H1 (cell line): ENCODE results near the gene FYTTD1. TPM values are rescaled to one million over a fixed set of nuclear protein-coding genes. Genes with fewer than 3 reads are reported as not detected.

ENCODE experiments used
- CTCF ChIA-PET: fragments of 300-600 bp; sonication (Branson Sonifier 250); formaldehyde crosslinking; loops from one replicate; lab custom pipeline; 2021; ENCODE audit not compliant: partially characterized antibody; lab: Charles Lee
- POLR2A ChIA-PET: fragments of 300-600 bp; sonication (Branson Sonifier 250); formaldehyde crosslinking; loops from one replicate; lab custom pipeline; 2021; ENCODE audit warnings: inconsistent platforms; ENCODE audit not compliant: partially characterized antibody; lab: Charles Lee
- DNase-seq, 2 experiments: peaks; one replicate each; pipeline versions ENCODE4 v3.0.0 to v3.0.0-alpha.2; 2010 to 2022; ENCODE audit warnings: low spot score in 2 of 2, low read depth in 1 of 2, mixed read lengths in 1 of 2
- FAIRE-seq: peaks from 2 replicates; lab custom pipeline; 2011; peaks lifted over from hg19 to GRCh38; lab: Jason Lieb, UNC
- H2AFZ ChIP-seq: 2 replicates; pipeline ENCODE4 v1.8.1; 2012; ENCODE audit warnings: low read length, inconsistent platforms
- H2AK5ac ChIP-seq: 2 replicates; pipeline ENCODE4 v1.6.1; 2013; ENCODE audit warnings: low read depth, low read length
- H2BK120ac ChIP-seq: replicated peaks from 2 replicates; pipeline ENCODE3; 2013; ENCODE audit warnings: low read depth, low read length, inconsistent platforms
- H2BK12ac ChIP-seq: 2 replicates; pipeline ENCODE4 v1.6.1; 2013; ENCODE audit warnings: low read depth, low read length
- H2BK15ac ChIP-seq: 2 replicates; pipeline ENCODE4 v1.6.1; 2013; ENCODE audit warnings: low read length
- H2BK20ac ChIP-seq: 2 replicates; pipeline ENCODE4 v1.6.1; 2013; ENCODE audit warnings: low read length
- H2BK5ac ChIP-seq: 2 replicates; pipeline ENCODE4 v1.6.1; 2013; ENCODE audit warnings: low read depth, low read length
- H3K14ac ChIP-seq: 2 replicates; pipeline ENCODE4 v1.6.1; 2013; ENCODE audit warnings: inconsistent platforms; ENCODE audit not compliant: insufficient read length
- H3K18ac ChIP-seq: 2 replicates; pipeline ENCODE4 v1.6.1; 2013; ENCODE audit warnings: low read length; ENCODE audit errors: extremely low read depth
- H3K23ac ChIP-seq: 2 replicates; pipeline ENCODE4 v1.6.1; 2013; ENCODE audit warnings: inconsistent platforms; ENCODE audit not compliant: insufficient read length
- H3K23me2 ChIP-seq: 2 replicates; pipeline ENCODE4 v1.6.1; 2013; ENCODE audit warnings: low read depth, low read length
- H3K27ac ChIP-seq: 2 replicates; pipeline ENCODE4 v1.6.1; 2011; ENCODE audit warnings: low read depth, low read length, inconsistent platforms
- H3K27me3 ChIP-seq, 4 experiments: replicated peaks in 1 of 4; 1 replicate in 1 of 4; 2 replicates in 3 of 4; pipeline versions ENCODE4 v1.6.1 to v1.8.1; 2011 to 2013; ENCODE audit warnings: low read length in 3 of 4, mild to moderate bottlenecking in 3 of 4, inconsistent platforms in 2 of 4, mixed read lengths in 2 of 4, moderate library complexity in 1 of 4; ENCODE audit not compliant: control insufficient read depth in 3 of 4, insufficient read depth in 3 of 4; ENCODE audit errors: extremely low read depth in 1 of 4
- H3K36me3 ChIP-seq, 4 experiments: 2 replicates each; pipeline versions ENCODE4 v1.6.1 to v1.8.1; 2011 to 2013; ENCODE audit warnings: mild to moderate bottlenecking in 4 of 4, low read length in 3 of 4, moderate library complexity in 2 of 4, control low read depth in 1 of 4, inconsistent platforms in 1 of 4; ENCODE audit not compliant: insufficient read depth in 4 of 4, control insufficient read depth in 2 of 4
- H3K4ac ChIP-seq: replicated peaks from 2 replicates; pipeline ENCODE3; 2013; ENCODE audit warnings: low read length, low read depth, mixed read lengths, inconsistent platforms; ENCODE audit not compliant: insufficient read length
- H3K4me1 ChIP-seq, 4 experiments: replicated peaks in 1 of 4; 1 replicate in 1 of 4; 2 replicates in 3 of 4; pipeline versions ENCODE4 v1.6.1 to v1.8.1; 2011 to 2013; ENCODE audit warnings: low read length in 3 of 4, inconsistent platforms in 2 of 4, mixed read lengths in 1 of 4; ENCODE audit not compliant: insufficient read depth in 4 of 4, control insufficient read depth in 3 of 4
- H3K4me2 ChIP-seq, 2 experiments: 2 replicates each; pipeline versions ENCODE4 v1.6.1 to v1.8.1; 2011 to 2013; ENCODE audit warnings: low read depth in 2 of 2, low read length in 2 of 2, control low read depth in 1 of 2, inconsistent platforms in 1 of 2, mild to moderate bottlenecking in 1 of 2; ENCODE audit not compliant: insufficient read depth in 1 of 2
- H3K4me3 ChIP-seq, 4 experiments: fragments of 200-600, 300-600 bp in 1 of 4; sonication (generic), shearing (Covaris generic), sonication (Bioruptor Twin) in 1 of 4; 2 replicates each; pipeline versions ENCODE4 v1.5.1 to v1.8.1; 2011 to 2016; ENCODE audit warnings: low read length in 4 of 4, low read depth in 3 of 4, control low read depth in 2 of 4, inconsistent platforms in 2 of 4, mild to moderate bottlenecking in 2 of 4, mixed read lengths in 1 of 4, moderate library complexity in 1 of 4; ENCODE audit not compliant: insufficient read depth in 2 of 4; ENCODE audit errors: extremely low read depth in 1 of 4
- H3K56ac ChIP-seq: replicated peaks from 2 replicates; pipeline ENCODE3; 2013; ENCODE audit warnings: low read depth, mild to moderate bottlenecking, mixed read lengths, low read length, inconsistent platforms; ENCODE audit not compliant: insufficient read length
- H3K79me1 ChIP-seq: 2 replicates; pipeline ENCODE4 v1.6.1; 2013; ENCODE audit warnings: low read depth, low read length, control low read depth
- H3K79me2 ChIP-seq, 2 experiments: 2 replicates each; pipeline versions ENCODE4 v1.6.1 to v1.8.1; 2012 to 2013; ENCODE audit warnings: low read length in 2 of 2, mild to moderate bottlenecking in 2 of 2, inconsistent platforms in 1 of 2; ENCODE audit not compliant: insufficient read depth in 2 of 2, control insufficient read depth in 1 of 2
- H3K9ac ChIP-seq, 4 experiments: replicated peaks in 1 of 4; 1 replicate in 1 of 4; 2 replicates in 3 of 4; pipeline versions ENCODE4 v1.6.1 to v1.8.1; 2011 to 2013; ENCODE audit warnings: low read depth in 3 of 4, low read length in 3 of 4, control low read depth in 2 of 4, mild to moderate bottlenecking in 2 of 4, moderate library complexity in 2 of 4, inconsistent platforms in 1 of 4; ENCODE audit errors: extremely low read depth in 1 of 4
- H3K9me3 ChIP-seq, 2 experiments: 2 replicates each; pipeline versions ENCODE4 v1.6.1 to v1.8.1; 2012 to 2013; ENCODE audit warnings: mild to moderate bottlenecking in 2 of 2, moderate library complexity in 2 of 2, control low read depth in 1 of 2, inconsistent platforms in 1 of 2, low read depth in 1 of 2, low read length in 1 of 2, mixed read lengths in 1 of 2; ENCODE audit not compliant: insufficient read depth in 2 of 2
- H4K20me1 ChIP-seq, 2 experiments: replicated peaks in 1 of 2; 2 replicates each; pipeline versions ENCODE3 to v1.8.1; 2011 to 2013; ENCODE audit warnings: inconsistent platforms in 2 of 2, low read length in 2 of 2, mild to moderate bottlenecking in 1 of 2; ENCODE audit not compliant: insufficient read depth in 2 of 2, control insufficient read depth in 1 of 2
- H4K5ac ChIP-seq: 2 replicates; pipeline ENCODE4 v1.6.1; 2013; ENCODE audit warnings: low read length, low read depth, mixed read lengths, inconsistent platforms; ENCODE audit not compliant: insufficient read length
- H4K8ac ChIP-seq: 2 replicates; pipeline ENCODE4 v1.8.0; 2013; ENCODE audit warnings: mild to moderate bottlenecking, moderate library complexity, low read length, inconsistent platforms; ENCODE audit not compliant: insufficient read depth; ENCODE audit errors: extremely low read depth
- H4K91ac ChIP-seq: replicated peaks from 2 replicates; pipeline ENCODE3; 2013; ENCODE audit warnings: low read length, mixed read lengths, inconsistent platforms; ENCODE audit not compliant: insufficient read length
- CTCF ChIP-seq, 3 experiments: IDR thresholded peaks; 1 replicate in 2 of 3; 2 replicates in 1 of 3; pipeline versions ENCODE4 v1.5.1 to v1.6.1; 2011; ENCODE audit warnings: low read length in 3 of 3, mild to moderate bottlenecking in 3 of 3, inconsistent platforms in 2 of 3, low read depth in 1 of 3, moderate library complexity in 1 of 3; ENCODE audit not compliant: insufficient read depth in 1 of 3; ENCODE audit errors: control extremely low read depth in 1 of 3
- SIRT6 ChIP-seq: IDR thresholded peaks from one replicate; pipeline ENCODE4 v1.7.1; 2012; ENCODE audit warnings: low read length, inconsistent platforms
- SIX5 ChIP-seq: IDR thresholded peaks from 2 replicates; pipeline ENCODE4 v1.6.1; 2011; ENCODE audit warnings: mild to moderate bottlenecking, low read depth, low read length
- WGBS, 2 experiments: shearing (Covaris generic) in 1 of 2; methylation state at CpG; one replicate each; pipeline versions ENCODE4 v1.1.6 to v1.1.7; 2013 to 2015; ENCODE audit warnings: low lambda C conversion rate in 2 of 2, mixed read lengths in 2 of 2, inconsistent platforms in 1 of 2, low coverage in 1 of 2, missing lambda C conversion rate in 1 of 2; ENCODE audit not compliant: insufficient replicate concordance in 2 of 2, insufficient coverage in 1 of 2, insufficient read length in 1 of 2; ENCODE audit errors: extremely low coverage in 1 of 2, missing lambda C conversion rate in 1 of 2; 5-methylcytosine and 5-hydroxymethylcytosine counted together
- polyA plus RNA-seq, 7 experiments: library from polyadenylated mRNA; depleted of rRNA in 3 of 7; stranded (reverse) in 5 of 7; unstranded in 2 of 7; fragments of >200 nt in 5 of 7; fragments of 200-250 nt in 2 of 7; gene quantifications; 1 replicate in 5 of 7; 2 replicates in 1 of 7; 4 replicates in 1 of 7; pipeline versions ENCODE4 v1.2.1 to v1.2.3, GENCODE V29; 2011 to 2013; ENCODE audit warnings: missing spikeins in 2 of 7, mixed read lengths in 2 of 7
- total RNA-seq: library from RNA; stranded (reverse); fragmentation: NEBNext Ultra II Directional; extraction: Animal tissue kit (Norgen Biotek cat#: 25700); gene quantifications from 2 replicates; pipeline ENCODE4 v1.2.1, GENCODE V29; 2021

FYTTD1 gene
- total and polyA plus RNA-seq, 2 of the 8 experiments (the other 6 are each of a cell fraction or from before 2014, with no cell fraction given) = 3.1 to 24.4 TPM

GRCh38 chr3:197737319-197737649 is 12.4 kb upstream of the FYTTD1 start:
- H3K27ac ChIP-seq = peak overlapping the region; percentile 39; the same call in 1 of the 2 replicates
- H2AFZ ChIP-seq = peak overlapping the region; percentile 84; the same call in 1 of the 2 replicates
- no peak for DNase-seq
- H4K20me1 ChIP-seq = peaks cover 0 to 6% of the 10 kb centered on the region in 2 experiments
- peak overlapping the region; percentile 87; the same call in 1 of the 2 replicates for H4K8ac ChIP-seq
- H4K5ac ChIP-seq = peak overlapping the region; percentile 63
- H3K79me1 ChIP-seq = no peaks in the 10 kb centered on the region
- peak overlapping the region; percentile 63 to 92 (median 88) for H3K4me3 ChIP-seq
- peak overlapping the region; percentile 91 for H4K91ac ChIP-seq
- H3K56ac ChIP-seq = peak overlapping the region; percentile 13
- H2BK20ac ChIP-seq = no peak overlapping the region
- FAIRE-seq = no peak
- H3K4me1 ChIP-seq = no peaks in the 10 kb centered on the region; a peak in 1 of 7 replicates
- 3% methylated on average over 6 of the region's 6 CpGs; no CpG with 5 or more reads in 1 of the 2 experiments for WGBS, 2 experiments
- no peak overlapping the region for H3K4ac ChIP-seq
- H3K14ac ChIP-seq = no peak overlapping the region
- H3K23ac ChIP-seq = no peak overlapping the region
- H3K4me2 ChIP-seq = peak overlapping the region; percentile 95 to 99
- peaks cover 11% of the 10 kb centered on the region for H3K23me2 ChIP-seq
- peak overlapping the region; percentile 73 for H2BK5ac ChIP-seq
- H3K18ac ChIP-seq = no peak overlapping the region
- no peaks in the 10 kb centered on the region for H3K9me3 ChIP-seq
- peak overlapping the region in 3 of 4 experiments; percentile 68 to 71 (median 70); a peak in 6 of 7 replicates for H3K9ac ChIP-seq
- peaks cover 0 to 8% of the 10 kb centered on the region in 2 experiments; a peak in 2 of 4 replicates for H3K79me2 ChIP-seq
- H2AK5ac ChIP-seq = no peak overlapping the region
- no peaks in the 10 kb centered on the region for H3K27me3 ChIP-seq
- POLR2A ChIA-PET = interaction anchor here (1.4 kb wide), 1 partner anchor 54 kb away, joined by 3 read pairs; the partner anchor contains the start of gene LRCH3
- H2BK120ac ChIP-seq = no peak overlapping the region
- 0 out of 2 replicates have a peak overlapping the region, but pooled peaks have one; percentile 23 for H2BK12ac ChIP-seq
- no peaks in the 10 kb centered on the region for H3K36me3 ChIP-seq
- CTCF ChIA-PET = interaction anchor here (0.7 kb wide), 1 partner anchor 10 kb away, joined by 3 read pairs; no protein-coding TSS in a partner anchor
- no peak overlapping the region for H2BK15ac ChIP-seq
- TF ChIP-seq SIRT6 (no peak), SIX5 (no peak), CTCF (IDR thresholded peaks at IDR 0.05; ENCODE audit: control extremely low read depth in 1 of 3, insufficient read depth in 1 of 3, low read depth in 1 of 3, low read length in 3 of 3) (no peak)
